Measurements from ENCODE around the gene PTTG2.

The PTTG2 gene

GRCh38 chr4:38003102-38003501, 42.9 kb downstream of the PTTG2 start:
- no peak for DNase-seq
- intact Hi-C loops (cut with DNase I) = no loop called here

GRCh38 chr4:38003628-38004027, 43.4 kb downstream of the PTTG2 start:
- DNase-seq = no peak
- intact Hi-C loops (cut with DNase I) = no loop called here

GRCh38 chr4:38004062-38004461, 43.9 kb downstream of the PTTG2 start:
- intact Hi-C loops (cut with DNase I) = no loop called here
- DNase-seq = no peak

- intact Hi-C loops (cut with DNase I) = no loop called here
- no peak for DNase-seq
These were observed 44.7 kb downstream of the PTTG2 start for GRCh38 chr4:38004887-38005286.

GRCh38 chr4:38005637-38006036, 45.4 kb downstream of the PTTG2 start:
- no peak for DNase-seq
- intact Hi-C loops (cut with DNase I) = no loop called here

GRCh38 chr4:38007645-38008044, 47.4 kb downstream of the PTTG2 start:
- DNase-seq = no peak
- intact Hi-C loops (cut with DNase I) = no loop called here

GRCh38 chr4:38008571-38009021, 48.4 kb downstream of the PTTG2 start:
- no peak for DNase-seq
- intact Hi-C loops (cut with DNase I) = no loop called here

- intact Hi-C loops (cut with DNase I) = no loop called here
- DNase-seq = no peak
These were observed 49.2 kb downstream of the PTTG2 start for GRCh38 chr4:38009421-38009820.

- DNase-seq = no peak
- intact Hi-C loops (cut with DNase I) = no loop called here
These were observed 49.8 kb downstream of the PTTG2 start for GRCh38 chr4:38009949-38010348.
